Neuronal stem cell (in vitro differentiated cells): ENCODE results near the gene EIF2B5.
A peak's percentile ranks its signal among the peaks of the same experiment; 100 is the strongest.

ENCODE experiments used
- DNase-seq: peaks from one replicate; pipeline ENCODE4 v3.0.0-alpha.2; 2013; ENCODE audit warnings: low spot score
- H2AFZ ChIP-seq: one replicate; pipeline ENCODE4 v1.6.1; 2013; ENCODE audit warnings: mild to moderate bottlenecking, low read length, inconsistent platforms
- H2AK5ac ChIP-seq: 2 replicates; pipeline ENCODE4 v1.6.1; 2013; ENCODE audit warnings: low read depth, mild to moderate bottlenecking, inconsistent platforms, low read length, moderate library complexity, mixed read lengths
- H2BK120ac ChIP-seq: 2 replicates; pipeline ENCODE4 v1.6.1; 2013; ENCODE audit warnings: low read depth, mild to moderate bottlenecking, inconsistent platforms, low read length, moderate library complexity, mixed read lengths
- H2BK12ac ChIP-seq: one replicate; pipeline ENCODE4 v1.6.1; 2013; ENCODE audit warnings: low read length, inconsistent platforms
- H2BK15ac ChIP-seq: 2 replicates; pipeline ENCODE4 v1.6.1; 2013; ENCODE audit warnings: mild to moderate bottlenecking, low read length, inconsistent platforms, mixed read lengths
- H2BK5ac ChIP-seq: one replicate; pipeline ENCODE4 v1.6.1; 2013; ENCODE audit warnings: inconsistent platforms, mild to moderate bottlenecking, low read length, moderate library complexity
- H3K14ac ChIP-seq: one replicate; pipeline ENCODE4 v1.6.1; 2013; ENCODE audit warnings: low read length, inconsistent platforms
- H3K18ac ChIP-seq: 2 replicates; pipeline ENCODE4 v1.6.1; 2013; ENCODE audit warnings: low read length, inconsistent platforms
- H3K23ac ChIP-seq: 2 replicates; pipeline ENCODE4 v1.6.1; 2013; ENCODE audit warnings: low read depth, mild to moderate bottlenecking, mixed read lengths, low read length, inconsistent platforms; ENCODE audit not compliant: poor library complexity
- H3K27ac ChIP-seq: replicated peaks from 3 replicates; pipeline ENCODE4 v1.5.1; 2013; ENCODE audit warnings: low read length, inconsistent platforms
- H3K27me3 ChIP-seq, 3 experiments: 2 replicates each; pipeline ENCODE4 v1.6.1; 2013; ENCODE audit warnings: low read length in 3 of 3, mild to moderate bottlenecking in 2 of 3, inconsistent platforms in 1 of 3, low read depth in 1 of 3, mixed read lengths in 1 of 3, moderate library complexity in 1 of 3; ENCODE audit not compliant: control insufficient read depth in 3 of 3, insufficient read depth in 3 of 3
- H3K36me3 ChIP-seq, 2 donors: replicated peaks in 1 of 2; 2 replicates each; pipeline ENCODE4 v1.6.1; 2013; ENCODE audit warnings: low read length in 2 of 2; ENCODE audit not compliant: control insufficient read depth in 2 of 2, insufficient read depth in 2 of 2
- H3K4ac ChIP-seq: 2 replicates; pipeline ENCODE4 v1.6.1; 2013; ENCODE audit warnings: inconsistent platforms, mild to moderate bottlenecking, low read length, moderate library complexity
- H3K4me1 ChIP-seq, 2 donors: 1 replicate in 1 of 2; 2 replicates in 1 of 2; pipeline ENCODE4 v1.6.1; 2013; ENCODE audit warnings: low read length in 2 of 2, low read depth in 1 of 2; ENCODE audit not compliant: control insufficient read depth in 2 of 2, insufficient read depth in 1 of 2
- H3K4me2 ChIP-seq: one replicate; pipeline ENCODE4 v1.6.1; 2013; ENCODE audit warnings: mild to moderate bottlenecking, low read length, inconsistent platforms; ENCODE audit not compliant: insufficient read depth, poor library complexity, severe bottlenecking
- H3K4me3 ChIP-seq, 2 donors: 2 replicates each; pipeline ENCODE4 v1.5.1; 2013; ENCODE audit warnings: low read length in 2 of 2, mild to moderate bottlenecking in 2 of 2, inconsistent platforms in 1 of 2, moderate library complexity in 1 of 2
- H3K79me1 ChIP-seq: one replicate; pipeline ENCODE4 v1.6.1; 2013; ENCODE audit warnings: low read depth, mild to moderate bottlenecking, inconsistent platforms, low read length, moderate library complexity
- H3K9ac ChIP-seq: one replicate; pipeline ENCODE4 v1.6.1; 2013; ENCODE audit warnings: mild to moderate bottlenecking, low read depth, low read length, inconsistent platforms; ENCODE audit not compliant: poor library complexity
- H3K9me3 ChIP-seq, 2 donors: replicated peaks in 1 of 2; 2 replicates each; pipeline versions ENCODE3 to v1.6.1; 2013; ENCODE audit warnings: low read length in 2 of 2, mild to moderate bottlenecking in 2 of 2, inconsistent platforms in 1 of 2, low read depth in 1 of 2, mixed read lengths in 1 of 2, moderate library complexity in 1 of 2; ENCODE audit not compliant: control insufficient read depth in 2 of 2, insufficient read depth in 1 of 2
- H4K8ac ChIP-seq: one replicate; pipeline ENCODE4 v1.6.1; 2013; ENCODE audit warnings: low read depth, mild to moderate bottlenecking, inconsistent platforms, low read length, moderate library complexity
- H4K91ac ChIP-seq: one replicate; pipeline ENCODE4 v1.6.1; 2013; ENCODE audit warnings: low read length, low read depth, mild to moderate bottlenecking, inconsistent platforms; ENCODE audit not compliant: poor library complexity
- WGBS, 2 donors: extraction: QIAGEN DNeasy Blood & Tissue Kit; methylation state at CpG; one replicate each; pipeline ENCODE4 v1.1.7; 2013; ENCODE audit warnings: missing lambda C conversion rate in 2 of 2, mixed read lengths in 1 of 2; ENCODE audit not compliant: insufficient read length in 2 of 2, insufficient replicate concordance in 1 of 2; ENCODE audit errors: extremely low coverage in 2 of 2; 5-methylcytosine and 5-hydroxymethylcytosine counted together

EIF2B5 gene

GRCh38 chr3:184177767-184178306 lies 42.7 kb downstream of the EIF2B5 start:
- DNase-seq = no peak
- peak overlapping the region; percentile 36 for H2AK5ac ChIP-seq
- H2BK12ac ChIP-seq = peak overlapping the region; percentile 67
- peak overlapping the region; percentile 26 for H2BK5ac ChIP-seq
- H3K36me3 ChIP-seq = peaks cover 49 to 65% of the 10 kb centered on the region in 2 donors
- no peak overlapping the region for H2AFZ ChIP-seq
- H4K91ac ChIP-seq = no peak overlapping the region
- no peak overlapping the region for H3K4ac ChIP-seq
- no peak overlapping the region for H2BK120ac ChIP-seq
- no peak overlapping the region for H3K4me2 ChIP-seq
- no peak overlapping the region for H3K14ac ChIP-seq
- peak overlapping the region; percentile 60 for H3K9ac ChIP-seq
- H3K18ac ChIP-seq = no peak overlapping the region
- H3K23ac ChIP-seq = peak overlapping the region; percentile 83
- H3K4me1 ChIP-seq = peaks cover 15 to 18% of the 10 kb centered on the region in 2 donors
- H3K27ac ChIP-seq = peak overlapping the region; percentile 88
- no peak overlapping the region for H4K8ac ChIP-seq
- H3K9me3 ChIP-seq = no peaks in the 10 kb centered on the region
- H3K79me1 ChIP-seq = peaks cover 9% of the 10 kb centered on the region
- WGBS, 2 donors = no CpG with 5 or more reads among the region's 14 CpGs
- H2BK15ac ChIP-seq = peak overlapping the region; percentile 42
- no peak overlapping the region for H3K4me3 ChIP-seq
- H3K27me3 ChIP-seq = no peaks in the 10 kb centered on the region

GRCh38 chr3:184178521-184179138 lies 43.5 kb downstream of the EIF2B5 start:
- no peak overlapping the region for H2BK15ac ChIP-seq
- H3K23ac ChIP-seq = no peak overlapping the region
- H4K91ac ChIP-seq = no peak overlapping the region
- H4K8ac ChIP-seq = no peak overlapping the region
- no peak overlapping the region for H2BK120ac ChIP-seq
- H2AFZ ChIP-seq = no peak overlapping the region
- peaks cover 15 to 18% of the 10 kb centered on the region in 2 donors for H3K4me1 ChIP-seq
- no peak overlapping the region for H3K4ac ChIP-seq
- H3K9ac ChIP-seq = no peak overlapping the region
- no peak overlapping the region for H3K27ac ChIP-seq
- peaks cover 9% of the 10 kb centered on the region for H3K79me1 ChIP-seq
- no peaks in the 10 kb centered on the region for H3K27me3 ChIP-seq
- no CpG with 5 or more reads among the region's 13 CpGs for WGBS, 2 donors
- H2BK12ac ChIP-seq = no peak overlapping the region
- no peak for DNase-seq
- no peak overlapping the region for H2AK5ac ChIP-seq
- no peak overlapping the region for H2BK5ac ChIP-seq
- no peak overlapping the region for H3K18ac ChIP-seq
- peaks cover 55 to 69% of the 10 kb centered on the region in 2 donors for H3K36me3 ChIP-seq
- no peak overlapping the region for H3K4me2 ChIP-seq
- no peak overlapping the region for H3K4me3 ChIP-seq
- H3K9me3 ChIP-seq = no peaks in the 10 kb centered on the region
- H3K14ac ChIP-seq = no peak overlapping the region

GRCh38 chr3:184180165-184180564 lies 45.0 kb downstream of the EIF2B5 start:
- Histone ChIP-seq H4K8ac (no peak overlapping the region), H3K14ac (no peak overlapping the region), H3K18ac (no peak overlapping the region), H3K27me3 (no peaks in the 10 kb centered on the region), H3K27ac (no peak overlapping the region), H3K9ac (peak overlapping the region; percentile 2), H2BK12ac (no peak overlapping the region), H2AFZ (no peak overlapping the region), H3K4me3 (no peak overlapping the region), H2BK5ac (no peak overlapping the region), H3K36me3 (peaks cover 59 to 83% of the 10 kb centered on the region in 2 donors), H3K23ac (no peak overlapping the region), H2AK5ac (no peak overlapping the region), H3K9me3 (no peaks in the 10 kb centered on the region), H4K91ac (no peak overlapping the region), H3K4ac (no peak overlapping the region), H3K79me1 (peaks cover 5% of the 10 kb centered on the region), H2BK120ac (no peak overlapping the region), H3K4me2 (no peak overlapping the region), H2BK15ac (no peak overlapping the region), H3K4me1 (peaks cover 14 to 20% of the 10 kb centered on the region in 2 donors)
- WGBS, 2 donors = no CpG with 5 or more reads among the region's 6 CpGs
- no peak for DNase-seq

- H3K18ac ChIP-seq = no peak overlapping the region
- H3K4ac ChIP-seq = no peak overlapping the region
- WGBS, 2 donors = no CpG with 5 or more reads among the region's 9 CpGs
- H2AK5ac ChIP-seq = no peak overlapping the region
- H3K14ac ChIP-seq = no peak overlapping the region
- no peak overlapping the region for H3K27ac ChIP-seq
- H3K9me3 ChIP-seq = no peaks in the 10 kb centered on the region
- H4K91ac ChIP-seq = no peak overlapping the region
- H3K23ac ChIP-seq = no peak overlapping the region
- no peaks in the 10 kb centered on the region for H3K27me3 ChIP-seq
- H2BK120ac ChIP-seq = no peak overlapping the region
- peaks cover 10% of the 10 kb centered on the region for H3K79me1 ChIP-seq
- no peak overlapping the region for H2BK12ac ChIP-seq
- H3K36me3 ChIP-seq = peaks cover 59 to 83% of the 10 kb centered on the region in 2 donors
- H2BK5ac ChIP-seq = no peak overlapping the region
- no peak overlapping the region for H3K4me3 ChIP-seq
- peaks cover 10 to 18% of the 10 kb centered on the region in 2 donors for H3K4me1 ChIP-seq
- H2BK15ac ChIP-seq = no peak overlapping the region
- no peak overlapping the region for H3K9ac ChIP-seq
- H2AFZ ChIP-seq = no peak overlapping the region
- H3K4me2 ChIP-seq = no peak overlapping the region
- DNase-seq = no peak
- no peak overlapping the region for H4K8ac ChIP-seq
Observed at GRCh38 chr3:184181596-184181995, 46.4 kb downstream of the EIF2B5 start.
